A549 (cell line): ENCODE data around the gene NYNRIN. TPM values are rescaled to one million over a fixed set of nuclear protein-coding genes. Genes with fewer than 3 reads are reported as not detected.

Experiments used
- ATAC-seq, 2 experiments: fragments of 200-7000 bp in 1 of 2; fragments of >200 bp in 1 of 2; cut with Nextera tagmentation in 1 of 2; cut with Tn5 transposase in 1 of 2; 3 replicates each; pipeline versions ENCODE4 v1.8.0 to v1.9.1; 2018 to 2020; ENCODE audit warnings: mild to moderate bottlenecking in 1 of 2, moderate library complexity in 1 of 2
- CTCF ChIA-PET: fragments of 300-600 bp; sonication (Branson Sonifier 250); formaldehyde crosslinking; extraction: SDS; loops from one replicate; lab custom pipeline; 2021; ENCODE audit warnings: antibody characterized with exemption, inconsistent platforms; lab: Yijun Ruan, JAX
- POLR2A ChIA-PET: fragments of 350-600 bp; formaldehyde crosslinking; extraction: SDS; loops from one replicate; lab custom pipeline; 2021; ENCODE audit warnings: antibody characterized with exemption, inconsistent platforms; lab: Yijun Ruan, JAX
- DNase-seq, 2 experiments: peaks; one replicate each; pipeline versions ENCODE4 v3.0.0 to v3.0.0-alpha.2; 2011 to 2016; ENCODE audit warnings: low read depth in 1 of 2, low spot score in 1 of 2
- FAIRE-seq: peaks from 2 replicates; lab custom pipeline; 2011; peaks lifted over from hg19 to GRCh38; lab: Jason Lieb, UNC
- H3K27ac ChIP-seq, 2 experiments: fragments of >200 bp; sonication (Bioruptor Twin); formaldehyde crosslinking; 3 replicates each; pipeline ENCODE4 v1.5.1; 2016 to 2017
- H3K4me1 ChIP-seq: fragments of >200 bp; sonication (Bioruptor Twin); formaldehyde crosslinking; 3 replicates; pipeline ENCODE4 v1.6.1; 2016
- H3K4me2 ChIP-seq: fragments of >200 bp; sonication (Bioruptor Twin); formaldehyde crosslinking; 3 replicates; pipeline ENCODE4 v1.6.1; 2016
- H3K4me3 ChIP-seq: fragments of >200 bp; sonication (Bioruptor Twin); formaldehyde crosslinking; 3 replicates; pipeline ENCODE4 v1.5.1; 2016
- H3K9me3 ChIP-seq: fragments of >200 bp; sonication (Bioruptor Twin); formaldehyde crosslinking; 3 replicates; pipeline ENCODE4 v1.6.1; 2016
- CBX2 ChIP-seq: fragments of 200-600 bp; sonication (generic); IDR thresholded peaks from 2 replicates; pipeline ENCODE4 v1.6.1; 2016; ENCODE audit warnings: low read depth, mild to moderate bottlenecking, borderline replicate concordance
- CHD2 ChIP-seq: fragments of 150-350 bp; IDR thresholded peaks from 2 replicates; pipeline ENCODE4 v1.6.1; 2014; ENCODE audit warnings: low read length; ENCODE audit not compliant: partially characterized antibody
- CHD4 ChIP-seq: fragments of 200-600 bp; sonication (generic); IDR thresholded peaks from 2 replicates; pipeline ENCODE4 v1.6.1; 2016; ENCODE audit warnings: antibody characterized with exemption, mild to moderate bottlenecking, borderline replicate concordance
- CTCF ChIP-seq: fragments of >200 bp; sonication (Bioruptor Twin); formaldehyde crosslinking; IDR thresholded peaks from 3 replicates; pipeline ENCODE4 v1.5.1; 2016
- FOSB ChIP-seq: fragments of 250-450 bp; sonication (Bioruptor Pico); IDR thresholded peaks from 2 replicates; pipeline ENCODE4 v1.5.0; 2020; ENCODE audit warnings: mild to moderate bottlenecking, moderate library complexity
- FOXS1 ChIP-seq: fragments of 250-450 bp; sonication (Bioruptor Pico); IDR thresholded peaks from 2 replicates; pipeline ENCODE4 v1.5.0; 2020; ENCODE audit warnings: mild to moderate bottlenecking, moderate library complexity
- GATA3 ChIP-seq: IDR thresholded peaks from 2 replicates; pipeline ENCODE4 v1.6.1; 2012; ENCODE audit warnings: borderline replicate concordance
- HMGXB4 ChIP-seq: fragments of 250-450 bp; sonication (Bioruptor Pico); IDR thresholded peaks from 2 replicates; pipeline ENCODE4 v1.5.0; 2021; ENCODE audit warnings: mild to moderate bottlenecking, moderate library complexity, borderline replicate concordance
- HOXA7 ChIP-seq: fragments of 250-450 bp; sonication (Bioruptor Pico); IDR thresholded peaks from 2 replicates; pipeline ENCODE4 v1.5.0; 2020; ENCODE audit warnings: mild to moderate bottlenecking, moderate library complexity
- HOXB5 ChIP-seq: fragments of 250-450 bp; sonication (Bioruptor Pico); IDR thresholded peaks from 2 replicates; pipeline ENCODE4 v1.5.0; 2020; ENCODE audit warnings: mild to moderate bottlenecking, moderate library complexity
- JUN ChIP-seq, 2 experiments: fragments of >200 bp; sonication (Bioruptor Twin); formaldehyde crosslinking; IDR thresholded peaks; 2 replicates in 1 of 2; 3 replicates in 1 of 2; pipeline ENCODE4 v1.6.1; 2016 to 2017
- KDM1A ChIP-seq: fragments of 200-600 bp; sonication (generic); IDR thresholded peaks from 2 replicates; pipeline ENCODE4 v1.6.1; 2016; ENCODE audit warnings: low read depth, mild to moderate bottlenecking
- MAFK ChIP-seq: fragments of 450-650 bp; IDR thresholded peaks from 2 replicates; pipeline ENCODE4 v1.6.1; 2014; ENCODE audit not compliant: partially characterized antibody
- MAX ChIP-seq: IDR thresholded peaks from 2 replicates; pipeline ENCODE4 v1.6.1; 2012
- MYC ChIP-seq: IDR thresholded peaks from 2 replicates; pipeline ENCODE4 v1.6.1; 2012; ENCODE audit warnings: mild to moderate bottlenecking, inconsistent platforms, low read length, improper control_type of control experiment, borderline replicate concordance
- NPAS2 ChIP-seq: fragments of 250-450 bp; sonication (Bioruptor Pico); IDR thresholded peaks from 2 replicates; pipeline ENCODE4 v1.8.0; 2022; ENCODE audit warnings: mild to moderate bottlenecking, moderate library complexity, borderline replicate concordance
- PBX3 ChIP-seq: IDR thresholded peaks from 2 replicates; pipeline ENCODE4 v1.6.1; 2012
- RFX5 ChIP-seq: fragments of 450-650 bp; IDR thresholded peaks from 2 replicates; pipeline ENCODE4 v1.7.1; 2014; ENCODE audit warnings: antibody characterized with exemption, mild to moderate bottlenecking, moderate library complexity
- RNF2 ChIP-seq: fragments of 200-600 bp; sonication (generic); IDR thresholded peaks from 2 replicates; pipeline ENCODE4 v1.6.1; 2016; ENCODE audit warnings: low read depth, mild to moderate bottlenecking, antibody characterized with exemption, moderate library complexity, borderline replicate concordance
- TFCP2L1 ChIP-seq: fragments of 250-450 bp; sonication (Bioruptor Pico); IDR thresholded peaks from 2 replicates; pipeline ENCODE4 v1.5.0; 2021; ENCODE audit warnings: mild to moderate bottlenecking
- ZC3H11A ChIP-seq: fragments of 450-650 bp; IDR thresholded peaks from 2 replicates; pipeline ENCODE4 v1.6.1; 2014; ENCODE audit warnings: antibody characterized with exemption, mild to moderate bottlenecking
- ZFP36 ChIP-seq: fragments of 450-650 bp; IDR thresholded peaks from 2 replicates; pipeline ENCODE4 v1.6.1; 2014; ENCODE audit warnings: borderline replicate concordance; ENCODE audit not compliant: partially characterized antibody
- ZNF302 ChIP-seq: fragments of 250-450 bp; sonication (Bioruptor Pico); IDR thresholded peaks from 2 replicates; pipeline ENCODE4 v1.9.0; 2021; ENCODE audit warnings: inconsistent platforms, mild to moderate bottlenecking, moderate library complexity
- WGBS: methylation state at CpG from one replicate; pipeline ENCODE4 v1.1.6; 2017; ENCODE audit errors: missing lambda C conversion rate; 5-methylcytosine and 5-hydroxymethylcytosine counted together
- polyA plus RNA-seq, 4 experiments: library from polyadenylated mRNA; depleted of rRNA in 3 of 4; stranded (reverse); fragments of >200 nt; fragmentation: RNase III in 1 of 4; extraction: RNeasy Plus Mini Kit Qiagen cat#74134 plus additional on column Dnase treatment in 1 of 4; gene quantifications; 2 replicates in 3 of 4; 3 replicates in 1 of 4; pipeline ENCODE4 v1.2.3, GENCODE V29; 2011 to 2017

The NYNRIN gene
- polyA plus RNA-seq, 2 of the 4 experiments (the other 2 are of a cell fraction), result 0.19 to 0.44 TPM

- WGBS, result 82% methylated on average over 25 of the region's 25 CpGs
- no peak for ATAC-seq
- POLR2A ChIA-PET, result no interaction called here
Observed at GRCh38 chr14:24415421-24416253, 16.8 kb downstream of the NYNRIN start.

GRCh38 chr14:24416254-24416931, 17.6 kb downstream of the NYNRIN start:
- no peak for FAIRE-seq
- CTCF ChIA-PET, result interaction anchor here (0.9 to 16.5 kb wide), 3 partner anchors 13 to 1296 kb away, joined by 3 to 254 read pairs (median 234); partner anchors contain the start of genes ADCY4, CBLN3, KHNYN and RIPK3
- TF ChIP-seq RFX5 (no peak), CBX2 (no peak), FOXS1 (CRISPR knock-in tag) (no peak), PBX3 (no peak), CHD4 (no peak), ZNF302 (CRISPR knock-in tag) (no peak), MAFK (no peak), FOSB (no peak), RNF2 (no peak)

More at GRCh38 chr14:24415421-24416253, 16.8 kb downstream of the NYNRIN start:
- Histone ChIP-seq H3K27ac (no peak overlapping the region), H3K4me1 (no peaks in the 10 kb centered on the region), H3K9me3 (no peaks in the 10 kb centered on the region), H3K4me2 (no peak overlapping the region), H3K4me3 (no peak overlapping the region)
- TF ChIP-seq KDM1A (no peak), TFCP2L1 (CRISPR knock-in tag) (no peak), HMGXB4 (CRISPR knock-in tag) (no peak), RNF2 (no peak), GATA3 (no peak), NPAS2 (no peak), MAX (no peak), PBX3 (no peak), FOSB (no peak), CHD4 (no peak), CTCF (no peak), CHD2 (no peak), HOXA7 (CRISPR knock-in tag) (no peak), ZFP36 (no peak), ZNF302 (CRISPR knock-in tag) (no peak), HOXB5 (CRISPR knock-in tag) (no peak), ZC3H11A (no peak), MYC (no peak), JUN (IDR thresholded peaks at IDR 0.05) (no peak)
- DNase-seq (no peak), FAIRE-seq (no peak)
- CTCF ChIA-PET, result interaction anchor here (1.1 to 16.5 kb wide), 5 partner anchors 14 to 84 kb away, joined by 3 to 254 read pairs (median 6); partner anchors contain the start of genes ADCY4, CBLN3, KHNYN and RIPK3

More at GRCh38 chr14:24416254-24416931, 17.6 kb downstream of the NYNRIN start:
- no peak for ATAC-seq
- Histone ChIP-seq H3K4me3 (no peak overlapping the region), H3K9me3 (no peaks in the 10 kb centered on the region), H3K27ac (no peak overlapping the region), H3K4me2 (no peak overlapping the region), H3K4me1 (no peaks in the 10 kb centered on the region)
- no peak for DNase-seq
- 64% methylated on average over 15 of the region's 19 CpGs for WGBS
- POLR2A ChIA-PET, result no interaction called here
